C4-2B (cell line): ENCODE data around the gene DUSP11.

Source experiments
- CTCF ChIP-seq: fragments of 450-650 bp; conservative IDR thresholded peaks from 2 replicates; pipeline ENCODE4 v1.5.1; 2017; ENCODE audit warnings: mild to moderate bottlenecking
- ZFX ChIP-seq: fragments of 450-650 bp; IDR thresholded peaks from 2 replicates; pipeline ENCODE4 v1.6.1; 2017

- TF ChIP-seq CTCF (no peak), ZFX (no peak)
Measured at GRCh38 chr2:73718421-73718820, 61.5 kb downstream of the DUSP11 start.
